DOHH2 (cell line): ENCODE measurements around the gene USP48.

ENCODE experiments used
- CTCF ChIP-seq: fragments of 200-600 bp; sonication (generic); IDR thresholded peaks from one replicate; pipeline ENCODE4 v1.5.1; 2014; ENCODE audit warnings: antibody characterized with exemption, mild to moderate bottlenecking, low read depth, low read length; ENCODE audit not compliant: poor library complexity, severe bottlenecking
- EZH2phosphoT487 ChIP-seq: fragments of 200-600 bp; sonication (generic); IDR thresholded peaks from 2 replicates; pipeline ENCODE4 v1.6.1; 2017; ENCODE audit warnings: borderline replicate concordance, mild to moderate bottlenecking, antibody characterized with exemption, low read length, moderate library complexity, mixed read lengths

GRCh38 chr1:21641076-21641475 lies 141.9 kb downstream of the USP48 start:
- TF ChIP-seq CTCF (no peak), EZH2phosphoT487 (no peak)
